Activated T-helper 2 cell treated with anti-CD3 and anti-CD28 coated beads, Interferon-gamma antibody, Interleukin-2, Interleukin-4, amounts not matched to agents 10 μg/mL and 5 μg/mL and 100 μg/mL, durations not matched to agents 14 hours and 24 hours and 36 hours (primary cell): ENCODE results near the gene LAMB3. TPM values are rescaled to one million over a fixed set of nuclear protein-coding genes. Genes with fewer than 3 reads are reported as not detected.

Experiments
- DNase-seq: peaks from one replicate; pipeline ENCODE4 v3.0.0; 2021; ENCODE audit warnings: low spot score
- H3K27ac Mint-ChIP-seq: one replicate; pipeline ENCODE4 v1.8.0; 2021; ENCODE audit warnings: mixed read lengths
- H3K27me3 Mint-ChIP-seq: one replicate; pipeline ENCODE4 v1.8.0; 2021; ENCODE audit warnings: low read depth, mixed read lengths
- H3K36me3 Mint-ChIP-seq: one replicate; pipeline ENCODE4 v1.8.0; 2021; ENCODE audit warnings: low read depth, mixed read lengths
- H3K4me1 Mint-ChIP-seq: one replicate; pipeline ENCODE4 v1.8.0; 2021; ENCODE audit warnings: low read depth, mixed read lengths
- H3K4me3 Mint-ChIP-seq: one replicate; pipeline ENCODE4 v1.8.0; 2021; ENCODE audit warnings: low read depth, mild to moderate bottlenecking, moderate library complexity, mixed read lengths
- H3K9me3 Mint-ChIP-seq: one replicate; pipeline ENCODE4 v1.8.0; 2021; ENCODE audit warnings: mixed read lengths
- intact Hi-C: fragments of 100-400 bp; cut with micrococcal nuclease; formaldehyde crosslinking; loops from one replicate; pipeline ENCODE4 v1.15.1; 2023
- total RNA-seq: library from RNA; stranded (reverse); gene quantifications from 2 replicates; pipeline ENCODE4 v1.2.3, GENCODE V29; 2022

LAMB3 gene
- total RNA-seq, 1 donor from 2014 or later = 11.5 TPM

DNA sequence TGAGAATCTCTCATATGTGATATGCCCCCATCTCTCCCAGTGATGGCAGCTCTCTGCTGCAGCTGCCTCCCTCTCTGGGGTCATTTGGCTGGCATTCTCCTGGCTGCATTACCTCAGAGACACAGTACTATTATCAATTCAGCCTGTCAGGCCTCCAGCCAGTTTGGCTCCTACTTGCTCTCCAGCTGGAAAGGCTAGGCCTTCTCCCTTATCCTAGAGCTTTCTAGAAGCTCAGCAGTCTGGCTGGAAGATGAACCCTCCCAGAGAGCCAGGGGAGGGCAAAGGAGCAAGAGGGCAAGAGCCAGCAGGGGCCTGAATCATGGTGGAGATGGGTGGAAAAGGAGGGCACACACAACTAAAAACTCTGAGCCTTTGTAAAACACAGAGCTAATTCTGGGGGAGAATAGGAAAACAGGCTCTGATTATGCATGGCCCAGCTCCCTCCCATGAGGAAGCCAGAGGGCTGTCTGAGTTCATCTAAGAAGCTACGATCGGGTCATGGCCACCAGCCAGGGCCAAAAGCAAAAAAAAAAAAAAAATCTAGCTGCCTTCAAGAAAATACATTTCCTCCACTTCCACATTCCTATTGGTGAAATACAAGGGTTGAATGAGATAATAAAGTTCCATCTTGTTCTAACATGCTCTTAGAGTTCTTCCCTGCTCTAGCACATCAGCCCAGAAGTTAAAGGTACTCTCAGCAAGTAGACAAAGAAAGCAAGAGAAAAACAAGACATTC, 8.8 kb downstream of the LAMB3 start:
- H3K27ac Mint-ChIP-seq = no peak overlapping the region
- DNase-seq = no peak
- H3K4me3 Mint-ChIP-seq = no peak overlapping the region
- H3K4me1 Mint-ChIP-seq = peaks cover 13% of the 10 kb centered on the region
- intact Hi-C loops = no loop called here
- H3K27me3 Mint-ChIP-seq = no peaks in the 10 kb centered on the region
- no peaks in the 10 kb centered on the region for H3K9me3 Mint-ChIP-seq
- H3K36me3 Mint-ChIP-seq = no peaks in the 10 kb centered on the region

DNA sequence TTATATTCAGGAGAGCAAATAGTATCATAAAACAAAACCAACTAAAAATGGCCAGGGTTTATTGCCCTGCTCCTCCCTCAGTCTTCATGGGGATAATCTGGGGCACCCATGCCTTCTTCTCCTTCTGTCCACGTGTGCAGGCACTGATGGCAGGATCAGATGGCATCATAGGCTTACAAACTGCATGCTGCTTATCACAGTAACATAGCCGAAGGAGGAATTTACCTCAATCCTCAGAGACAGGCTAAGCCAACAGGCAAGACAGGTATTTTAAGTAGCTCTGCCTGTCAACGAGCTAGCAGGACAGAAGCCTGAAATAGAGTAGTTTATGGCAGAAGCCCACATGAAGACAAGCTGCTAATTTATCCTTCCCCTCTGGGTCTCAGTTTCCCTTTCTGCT, 9.4 kb downstream of the LAMB3 start:
- no peaks in the 10 kb centered on the region for H3K36me3 Mint-ChIP-seq
- H3K9me3 Mint-ChIP-seq = no peaks in the 10 kb centered on the region
- no peak overlapping the region for H3K27ac Mint-ChIP-seq
- no peak for DNase-seq
- peaks cover 10% of the 10 kb centered on the region for H3K4me1 Mint-ChIP-seq
- no peak overlapping the region for H3K4me3 Mint-ChIP-seq
- H3K27me3 Mint-ChIP-seq = no peaks in the 10 kb centered on the region
- intact Hi-C loops = no loop called here

DNA sequence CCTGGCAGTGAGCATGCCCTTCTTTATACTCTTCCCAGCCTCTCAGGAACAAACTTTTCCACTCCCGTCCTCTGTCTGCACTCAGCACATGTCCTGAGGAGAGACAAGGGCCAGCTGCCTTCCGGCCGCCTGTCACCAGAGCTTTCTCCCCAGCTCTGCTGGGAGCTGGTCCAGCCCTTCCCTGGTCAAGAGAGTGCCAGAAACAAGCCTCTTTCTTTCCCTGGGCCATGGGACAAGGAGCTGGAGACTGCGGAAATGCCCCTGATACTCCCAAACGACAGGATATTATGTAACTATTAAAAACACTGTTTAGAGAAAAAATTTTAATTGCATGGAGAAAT, 10.4 kb downstream of the LAMB3 start:
- Mint-ChIP-seq H3K36me3 (no peaks in the 10 kb centered on the region), H3K9me3 (no peaks in the 10 kb centered on the region), H3K27me3 (no peaks in the 10 kb centered on the region), H3K27ac (no peak overlapping the region), H3K4me1 (peaks cover 9% of the 10 kb centered on the region), H3K4me3 (no peak overlapping the region)
- intact Hi-C loops = no loop called here
- DNase-seq = no peak

DNA sequence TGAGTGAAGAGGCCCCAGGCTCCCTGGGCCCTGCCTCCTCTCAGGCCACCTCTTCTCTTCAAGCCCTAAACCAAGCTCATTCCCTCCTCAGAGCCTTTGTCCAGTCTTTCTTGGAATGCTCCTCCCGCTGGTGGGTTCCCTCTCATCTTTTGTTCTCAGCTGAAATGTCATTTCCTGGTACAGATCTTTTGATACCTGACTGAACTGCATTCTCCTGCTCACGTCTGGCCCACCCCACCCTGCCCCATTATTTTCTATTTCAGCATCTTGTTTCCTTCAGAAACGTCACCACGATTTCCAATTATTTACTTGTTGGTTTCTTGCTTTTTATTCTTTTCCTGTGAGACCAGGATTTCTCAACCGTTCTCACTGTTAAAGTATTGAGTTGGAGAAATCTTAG, 16.4 kb downstream of the LAMB3 start:
- Mint-ChIP-seq H3K4me1 (peaks cover 4% of the 10 kb centered on the region), H3K27me3 (no peaks in the 10 kb centered on the region), H3K27ac (no peak overlapping the region), H3K4me3 (no peak overlapping the region), H3K9me3 (no peaks in the 10 kb centered on the region), H3K36me3 (no peaks in the 10 kb centered on the region)
- intact Hi-C loops = no loop called here
- no peak for DNase-seq

GRCh38 chr1:209634005-209634737, 18.1 kb downstream of the LAMB3 start:
- DNase-seq = no peak
- Mint-ChIP-seq H3K4me3 (no peak overlapping the region), H3K36me3 (no peaks in the 10 kb centered on the region), H3K27me3 (peaks cover 2% of the 10 kb centered on the region), H3K27ac (no peak overlapping the region), H3K9me3 (no peaks in the 10 kb centered on the region), H3K4me1 (peaks cover 7% of the 10 kb centered on the region)
- intact Hi-C loops = no loop called here

- no peaks in the 10 kb centered on the region for H3K36me3 Mint-ChIP-seq
- H3K27me3 Mint-ChIP-seq = peaks cover 2% of the 10 kb centered on the region
- H3K27ac Mint-ChIP-seq = no peak overlapping the region
- intact Hi-C loops = no loop called here
- H3K9me3 Mint-ChIP-seq = no peaks in the 10 kb centered on the region
- H3K4me3 Mint-ChIP-seq = no peak overlapping the region
- DNase-seq = no peak
- peaks cover 8% of the 10 kb centered on the region for H3K4me1 Mint-ChIP-seq
Observed at GRCh38 chr1:209633335-209633997, 18.8 kb downstream of the LAMB3 start.

DNA sequence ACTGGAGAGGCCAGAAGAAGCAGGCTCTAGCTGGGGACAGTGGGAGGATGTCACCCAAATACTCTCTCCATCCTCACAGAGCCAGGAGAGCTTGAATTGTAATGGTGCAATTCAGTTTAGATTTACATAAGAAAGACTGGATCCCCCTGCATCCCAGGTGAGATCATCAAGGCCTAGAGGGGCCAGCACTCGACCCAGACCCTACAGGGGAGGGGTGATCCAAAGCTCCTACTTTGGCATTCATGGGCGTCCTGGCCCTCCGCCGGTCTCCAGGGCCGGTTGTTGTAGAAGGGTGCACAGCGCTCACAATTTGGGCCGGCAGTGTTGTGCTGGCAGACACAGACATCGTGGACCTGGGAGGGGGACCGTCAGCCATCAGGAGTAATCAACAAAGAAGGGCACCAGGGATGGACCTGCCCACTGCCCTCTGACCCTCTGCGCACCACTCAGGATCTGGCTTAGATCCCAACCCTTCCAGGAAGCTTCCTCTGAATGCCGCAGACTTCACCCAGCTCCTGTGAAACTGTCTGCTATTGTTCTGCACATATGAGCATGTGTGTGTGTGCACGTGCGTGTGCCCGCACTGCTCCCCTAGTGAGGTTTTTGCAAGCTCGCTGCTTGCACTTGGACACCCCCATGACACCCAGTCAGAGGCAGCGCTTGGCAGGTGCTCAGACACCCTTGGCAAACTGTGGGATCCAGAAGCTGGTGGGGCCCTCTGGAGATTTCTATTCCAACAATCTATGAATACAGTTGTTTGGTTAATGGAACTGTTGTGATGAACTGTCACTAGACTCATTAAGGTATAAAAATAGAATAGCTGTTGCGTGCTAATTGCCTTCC, 21.6 kb downstream of the LAMB3 start:
- Mint-ChIP-seq H3K4me1 (peaks cover 8% of the 10 kb centered on the region), H3K27me3 (peaks cover 2% of the 10 kb centered on the region), H3K36me3 (no peaks in the 10 kb centered on the region), H3K9me3 (no peaks in the 10 kb centered on the region), H3K4me3 (no peak overlapping the region), H3K27ac (no peak overlapping the region)
- intact Hi-C loops = no loop called here
- no peak for DNase-seq

DNA sequence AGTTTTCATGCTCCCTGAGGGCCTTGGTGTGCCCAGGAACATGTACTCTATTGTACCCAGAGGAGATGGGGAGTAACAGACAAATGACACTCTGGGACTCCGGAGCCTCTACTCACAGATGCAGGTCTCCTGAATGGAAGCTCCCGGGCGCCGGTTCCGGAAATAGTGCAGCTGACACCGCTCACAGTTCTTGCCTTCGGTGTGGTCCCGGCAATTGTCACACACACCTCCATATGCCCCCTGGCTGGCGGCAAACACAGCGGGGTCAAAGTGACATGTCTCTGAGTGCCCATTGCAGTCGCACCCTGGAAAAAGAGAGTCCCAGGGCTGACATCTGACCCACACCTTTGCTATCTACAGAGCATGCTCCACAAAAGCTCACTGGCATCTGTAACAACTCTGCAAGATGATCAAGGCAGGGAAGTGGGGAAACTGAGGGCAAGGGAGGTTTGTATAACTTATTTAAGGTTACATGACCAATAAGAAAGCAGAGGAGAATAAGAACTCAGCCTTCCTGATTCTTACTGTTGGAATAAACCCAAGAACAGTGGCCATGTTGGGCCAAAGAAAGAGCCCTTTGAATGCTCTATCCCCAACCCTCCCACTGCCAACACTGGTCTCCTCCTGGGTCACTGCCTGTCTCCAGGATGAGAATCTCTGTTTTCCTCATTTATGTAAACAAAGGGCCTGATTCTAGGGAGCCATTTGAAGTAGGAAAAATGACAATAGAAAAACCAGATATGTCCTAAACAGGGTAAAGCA, 22.4 kb downstream of the LAMB3 start:
- DNase-seq = no peak
- Mint-ChIP-seq H3K27ac (no peak overlapping the region), H3K36me3 (no peaks in the 10 kb centered on the region), H3K4me3 (no peak overlapping the region), H3K9me3 (no peaks in the 10 kb centered on the region), H3K27me3 (peaks cover 2% of the 10 kb centered on the region), H3K4me1 (peaks cover 5% of the 10 kb centered on the region)
- intact Hi-C loops = no loop called here

DNA sequence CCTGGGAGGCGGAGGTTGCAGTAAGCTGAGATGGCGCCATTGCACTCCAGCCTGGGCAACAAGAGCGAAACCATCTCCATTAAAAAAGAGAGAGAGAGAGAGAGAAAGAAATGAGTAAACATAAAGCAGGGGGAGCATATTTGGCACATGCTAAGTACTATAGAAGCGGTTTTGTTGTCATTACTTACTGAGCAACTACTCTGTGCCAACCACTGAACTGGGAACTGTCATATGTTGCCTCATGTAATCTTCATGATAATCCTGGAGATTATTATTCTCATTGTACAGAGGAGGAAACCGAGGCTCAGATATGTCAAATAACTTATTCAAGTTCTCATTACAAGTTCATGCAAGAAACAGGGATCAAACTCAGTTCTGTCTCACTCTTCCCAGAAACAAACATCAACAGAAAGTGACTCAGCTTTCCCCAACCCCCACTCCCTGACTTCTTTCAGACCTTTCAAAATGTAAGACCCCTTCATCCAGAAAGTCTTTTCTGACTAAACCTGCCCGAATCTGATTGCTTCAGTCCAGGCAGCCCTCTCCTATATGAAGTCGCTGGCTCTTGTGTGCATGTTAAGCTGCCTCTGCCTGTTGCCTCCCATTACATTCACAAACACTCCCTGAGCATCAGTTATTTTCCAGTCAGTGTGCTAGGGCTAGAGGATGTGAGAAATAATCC, 23.5 kb downstream of the LAMB3 start:
- Mint-ChIP-seq H3K27me3 (peaks cover 2% of the 10 kb centered on the region), H3K27ac (no peak overlapping the region), H3K4me1 (peaks cover 4% of the 10 kb centered on the region), H3K36me3 (no peaks in the 10 kb centered on the region), H3K4me3 (no peak overlapping the region), H3K9me3 (no peaks in the 10 kb centered on the region)
- DNase-seq = no peak
- intact Hi-C loops = no loop called here

- H3K4me3 Mint-ChIP-seq = no peak overlapping the region
- H3K9me3 Mint-ChIP-seq = no peaks in the 10 kb centered on the region
- H3K4me1 Mint-ChIP-seq = peaks cover 4% of the 10 kb centered on the region
- H3K36me3 Mint-ChIP-seq = no peaks in the 10 kb centered on the region
- no peak overlapping the region for H3K27ac Mint-ChIP-seq
- peak; percentile 63 for DNase-seq
- H3K27me3 Mint-ChIP-seq = peaks cover 2% of the 10 kb centered on the region
- intact Hi-C loops = loop anchor here (1.0 to 2.0 kb wide), 4 partner anchors 25 to 120 kb away; no protein-coding TSS in a partner anchor
Observed at GRCh38 chr1:209627732-209628196, 24.5 kb downstream of the LAMB3 start.

GRCh38 chr1:209627027-209627731, 25.0 kb downstream of the LAMB3 start:
- Mint-ChIP-seq H3K4me3 (no peak overlapping the region), H3K36me3 (no peaks in the 10 kb centered on the region), H3K9me3 (no peaks in the 10 kb centered on the region), H3K27me3 (peaks cover 2% of the 10 kb centered on the region), H3K27ac (no peak overlapping the region), H3K4me1 (peaks cover 4% of the 10 kb centered on the region)
- intact Hi-C loops = loop anchor here (1.0 to 2.0 kb wide), 4 partner anchors 25 to 120 kb away; no protein-coding TSS in a partner anchor
- DNase-seq = no peak
